Tibial nerve (tissue), 4 donors: ENCODE data around the gene ANO10.

ENCODE experiments used
- EP300 ChIP-seq, 2 donors: sonication (generic); formaldehyde crosslinking; IDR thresholded peaks; one replicate each; pipeline ENCODE4 v1.6.1; 2017; ENCODE audit warnings: antibody characterized with exemption in 2 of 2, mild to moderate bottlenecking in 1 of 2
- TF ChIP-seq, protein P1 (sequence below), 5 experiments: fragments of 200-600 bp in 3 of 5; fragments of 450-650 bp in 2 of 5; sonication (generic) in 3 of 5; IDR thresholded peaks; one replicate each; pipeline ENCODE4 v1.5.1; 2016 to 2019; ENCODE audit warnings: antibody characterized with exemption in 5 of 5, mild to moderate bottlenecking in 3 of 5, moderate library complexity in 2 of 5

DNA sequence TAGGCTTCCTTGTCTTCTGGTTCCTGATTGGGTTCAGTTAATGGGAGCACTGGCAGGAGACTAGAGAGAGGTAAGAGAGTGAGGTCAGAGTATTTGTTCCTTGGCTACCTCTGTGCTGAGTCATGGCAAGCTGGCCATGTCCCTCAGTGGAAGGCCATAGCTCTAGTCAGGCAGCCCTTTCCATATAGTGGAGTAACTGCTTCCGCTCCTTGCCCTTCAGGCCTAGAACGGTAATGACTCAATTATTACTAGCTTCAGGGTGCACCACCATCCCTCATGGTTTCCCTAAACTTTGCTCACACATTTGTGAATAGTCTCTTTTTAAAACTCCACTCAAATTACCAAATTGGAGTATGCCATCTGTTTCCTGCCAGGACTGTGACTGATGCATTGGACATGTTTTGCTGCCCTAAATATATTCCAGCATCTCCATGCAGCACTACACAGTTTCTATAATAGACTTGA, 10.5 kb upstream of the ANO10 start:
- TF ChIP-seq EP300 (IDR thresholded peaks at IDR 0.05), result no peak
- TF ChIP-seq, protein P1, sequence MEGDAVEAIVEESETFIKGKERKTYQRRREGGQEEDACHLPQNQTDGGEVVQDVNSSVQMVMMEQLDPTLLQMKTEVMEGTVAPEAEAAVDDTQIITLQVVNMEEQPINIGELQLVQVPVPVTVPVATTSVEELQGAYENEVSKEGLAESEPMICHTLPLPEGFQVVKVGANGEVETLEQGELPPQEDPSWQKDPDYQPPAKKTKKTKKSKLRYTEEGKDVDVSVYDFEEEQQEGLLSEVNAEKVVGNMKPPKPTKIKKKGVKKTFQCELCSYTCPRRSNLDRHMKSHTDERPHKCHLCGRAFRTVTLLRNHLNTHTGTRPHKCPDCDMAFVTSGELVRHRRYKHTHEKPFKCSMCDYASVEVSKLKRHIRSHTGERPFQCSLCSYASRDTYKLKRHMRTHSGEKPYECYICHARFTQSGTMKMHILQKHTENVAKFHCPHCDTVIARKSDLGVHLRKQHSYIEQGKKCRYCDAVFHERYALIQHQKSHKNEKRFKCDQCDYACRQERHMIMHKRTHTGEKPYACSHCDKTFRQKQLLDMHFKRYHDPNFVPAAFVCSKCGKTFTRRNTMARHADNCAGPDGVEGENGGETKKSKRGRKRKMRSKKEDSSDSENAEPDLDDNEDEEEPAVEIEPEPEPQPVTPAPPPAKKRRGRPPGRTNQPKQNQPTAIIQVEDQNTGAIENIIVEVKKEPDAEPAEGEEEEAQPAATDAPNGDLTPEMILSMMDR (IDR thresholded peaks at IDR 0.05), result no peak
